Subcutaneous abdominal adipose tissue (tissue), 5 donors: ENCODE measurements around the gene HRH4.
A peak's percentile ranks its signal among the peaks of the same experiment; 100 is the strongest.

Experiments
- H3K27ac ChIP-seq: one replicate; pipeline ENCODE4 v1.7.0; 2013; ENCODE audit warnings: low read depth, mild to moderate bottlenecking, inconsistent platforms, low read length, moderate library complexity
- H3K27me3 ChIP-seq, 5 donors: one replicate each; pipeline ENCODE4 v1.7.0; 2013; ENCODE audit warnings: low read length in 5 of 5, inconsistent platforms in 1 of 5; ENCODE audit not compliant: control insufficient read depth in 5 of 5, insufficient read depth in 4 of 5
- H3K36me3 ChIP-seq, 5 donors: one replicate each; pipeline ENCODE4 v1.7.0; 2013; ENCODE audit warnings: low read length in 5 of 5; ENCODE audit not compliant: control insufficient read depth in 5 of 5, insufficient read depth in 5 of 5
- H3K4me1 ChIP-seq, 5 donors: one replicate each; pipeline ENCODE4 v1.7.0; 2013; ENCODE audit warnings: low read length in 5 of 5, mild to moderate bottlenecking in 3 of 5, moderate library complexity in 1 of 5; ENCODE audit not compliant: control insufficient read depth in 5 of 5, insufficient read depth in 5 of 5
- H3K4me3 ChIP-seq, 5 donors: one replicate each; pipeline ENCODE4 v1.7.0; 2013; ENCODE audit warnings: low read length in 5 of 5, low read depth in 1 of 5
- H3K9ac ChIP-seq, 5 donors: one replicate each; pipeline ENCODE4 v1.7.0; 2013; ENCODE audit warnings: low read length in 5 of 5, mild to moderate bottlenecking in 4 of 5, moderate library complexity in 3 of 5
- H3K9me3 ChIP-seq, 5 donors: one replicate each; pipeline ENCODE4 v1.7.0; 2013; ENCODE audit warnings: low read length in 5 of 5; ENCODE audit not compliant: control insufficient read depth in 5 of 5
- donor health status: healthy.
- donor health status: healthy.
- donor health status: healthy.
- donor health status: healthy.
- donor health status: healthy.

The HRH4 gene

DNA sequence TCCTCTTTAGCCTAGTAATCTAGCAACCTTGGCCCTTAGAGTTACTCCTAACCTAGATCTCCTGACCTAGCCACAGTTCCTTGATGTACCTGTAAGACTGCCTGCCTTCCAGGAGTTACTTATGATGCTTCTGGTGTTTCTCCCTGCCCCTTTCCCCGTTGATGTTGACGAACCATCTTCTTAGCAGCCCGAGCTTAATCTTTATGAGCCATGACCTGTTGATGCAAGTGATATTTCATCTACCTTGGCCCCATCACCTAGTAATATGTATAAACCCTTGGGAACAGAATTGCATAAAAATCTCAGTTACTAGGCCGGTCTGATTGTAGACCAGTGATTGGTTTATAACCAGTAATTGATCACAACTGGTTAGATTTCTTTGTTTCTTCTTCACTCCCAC is 31.2 kb upstream of the HRH4 start:
- Histone ChIP-seq H3K27me3 (peaks cover 0 to 4% (median 0%) of the 10 kb centered on the region in 5 donors), H3K9me3 (no peaks in the 10 kb centered on the region), H3K9ac (no peak overlapping the region), H3K4me3 (no peak overlapping the region), H3K36me3 (peaks cover 0 to 9% (median 4%) of the 10 kb centered on the region in 5 donors), H3K27ac (no peak overlapping the region), H3K4me1 (peaks cover 0 to 15% (median 12%) of the 10 kb centered on the region in 5 donors)

DNA sequence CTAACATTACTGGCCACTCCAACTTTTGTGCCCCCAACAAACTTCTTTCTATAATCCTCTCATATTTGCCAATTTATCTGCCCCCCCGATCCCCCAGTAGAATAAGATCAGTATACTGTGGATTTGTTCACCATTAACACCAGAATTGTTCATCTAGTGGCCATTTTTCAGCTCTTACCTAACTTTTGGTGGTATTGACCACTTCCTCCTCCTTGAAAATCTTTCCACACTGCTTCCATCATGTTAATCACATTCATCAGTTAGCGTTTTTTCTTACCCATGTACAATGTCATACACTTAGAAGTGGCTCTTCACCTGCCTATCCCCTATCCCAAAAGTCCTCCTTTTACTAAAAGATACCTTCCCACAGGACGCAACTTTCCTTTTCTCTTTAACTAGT is 27.8 kb upstream of the HRH4 start:
- peaks cover 0 to 4% (median 1%) of the 10 kb centered on the region in 5 donors for H3K4me1 ChIP-seq
- no peak overlapping the region for H3K4me3 ChIP-seq
- peaks cover 8 to 16% (median 10%) of the 10 kb centered on the region in 5 donors for H3K36me3 ChIP-seq
- no peak overlapping the region for H3K27ac ChIP-seq
- no peaks in the 10 kb centered on the region for H3K27me3 ChIP-seq
- no peaks in the 10 kb centered on the region for H3K9me3 ChIP-seq
- no peak overlapping the region for H3K9ac ChIP-seq

DNA sequence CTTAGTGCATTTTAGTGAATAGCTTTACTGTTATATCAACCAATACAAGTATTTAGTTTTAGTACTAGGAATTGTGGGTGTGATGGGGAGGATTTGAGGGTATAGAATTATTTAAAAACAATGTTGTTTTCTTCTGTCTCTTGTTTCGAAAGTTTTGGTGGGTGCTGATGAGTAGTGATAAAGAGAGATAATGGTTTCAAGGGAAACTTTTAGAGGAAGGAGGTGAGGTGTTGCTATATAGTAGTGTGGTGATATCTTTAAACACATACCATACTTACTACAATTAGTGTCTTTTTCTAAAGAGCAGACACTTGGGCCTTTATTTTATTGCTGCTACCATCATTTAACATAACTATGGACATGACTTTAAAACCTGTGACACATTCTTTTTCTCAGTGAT is 23.5 kb upstream of the HRH4 start:
- Histone ChIP-seq H3K27me3 (no peaks in the 10 kb centered on the region), H3K9ac (no peak overlapping the region), H3K4me1 (no peaks in the 10 kb centered on the region), H3K27ac (no peak overlapping the region), H3K36me3 (peaks cover 18 to 50% (median 32%) of the 10 kb centered on the region in 5 donors), H3K4me3 (no peak overlapping the region), H3K9me3 (no peaks in the 10 kb centered on the region)

DNA sequence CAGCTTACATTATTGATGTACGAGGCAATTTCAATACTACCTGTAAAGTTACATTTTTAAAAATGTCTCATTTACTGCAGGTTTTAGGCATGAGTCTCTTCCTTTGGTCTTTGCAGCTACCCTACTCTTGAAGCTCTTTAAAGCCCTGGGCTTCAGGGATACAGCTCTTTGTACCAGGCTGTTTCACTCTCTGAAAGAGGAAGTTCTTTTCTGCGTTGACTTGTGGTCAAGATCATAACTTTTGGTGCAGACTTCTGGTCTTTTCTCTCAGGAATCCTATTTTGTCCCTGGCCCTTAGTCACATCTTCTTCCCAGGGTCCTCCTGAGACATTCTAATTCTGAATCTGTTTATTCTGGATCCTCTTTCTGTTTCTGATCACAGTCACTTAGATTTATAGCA is 16.6 kb upstream of the HRH4 start:
- H3K4me1 ChIP-seq = no peaks in the 10 kb centered on the region
- no peaks in the 10 kb centered on the region for H3K9me3 ChIP-seq
- no peak overlapping the region for H3K9ac ChIP-seq
- no peak overlapping the region for H3K4me3 ChIP-seq
- H3K36me3 ChIP-seq = peaks cover 35 to 69% (median 51%) of the 10 kb centered on the region in 5 donors
- H3K27me3 ChIP-seq = no peaks in the 10 kb centered on the region
- no peak overlapping the region for H3K27ac ChIP-seq

DNA sequence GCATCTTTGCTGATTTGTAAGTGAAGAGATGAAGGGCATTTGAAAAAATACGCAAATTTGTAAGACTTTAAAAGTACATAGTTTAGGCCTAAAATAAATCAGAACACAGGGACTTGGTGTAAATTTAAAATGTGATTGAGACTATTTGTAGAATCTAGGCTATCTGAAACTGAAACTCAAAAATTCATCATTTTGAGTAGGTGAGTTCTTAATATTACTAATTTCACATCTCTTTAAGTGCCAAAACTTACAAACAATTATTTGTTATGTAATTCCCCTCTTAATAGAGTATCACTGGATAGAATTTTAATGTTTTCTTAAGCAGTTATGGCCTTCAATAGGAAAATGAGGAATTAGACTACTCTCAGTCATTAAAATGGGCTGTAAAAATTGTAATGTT is 14.0 kb upstream of the HRH4 start:
- Histone ChIP-seq H3K36me3 (peaks cover 49 to 78% (median 61%) of the 10 kb centered on the region in 5 donors), H3K4me1 (no peaks in the 10 kb centered on the region), H3K27me3 (no peaks in the 10 kb centered on the region)

DNA sequence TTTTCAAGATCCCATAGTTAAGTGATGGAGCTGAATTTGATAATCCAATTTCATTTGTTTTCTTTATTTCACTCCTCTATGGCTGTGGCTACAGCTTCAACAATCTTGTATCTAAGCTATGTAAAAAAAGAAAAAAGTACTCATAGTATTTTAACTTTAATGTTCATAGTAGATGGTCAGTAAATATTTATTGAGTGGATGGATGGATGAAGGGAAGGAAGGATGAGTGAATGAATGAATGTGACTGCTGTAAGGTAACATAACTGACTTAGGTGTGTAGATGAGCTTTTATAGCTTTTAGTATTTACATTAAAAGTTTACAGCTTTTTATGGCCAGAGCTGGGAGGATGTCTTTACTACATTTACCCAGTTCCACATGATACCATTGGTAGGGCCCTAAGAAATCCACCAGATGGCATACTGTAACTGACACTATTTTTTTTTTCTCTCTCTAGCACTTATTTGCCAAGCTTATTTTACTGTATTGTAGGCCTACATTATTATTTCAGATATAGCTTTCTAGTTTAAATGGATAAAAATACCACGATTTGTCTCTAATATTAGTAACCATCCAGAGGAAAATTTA is 13.4 kb upstream of the HRH4 start:
- Histone ChIP-seq H3K4me3 (no peak overlapping the region), H3K27me3 (no peaks in the 10 kb centered on the region), H3K27ac (no peak overlapping the region), H3K9ac (peak overlapping the region in 1 of 5 donors; percentile 16), H3K4me1 (no peaks in the 10 kb centered on the region), H3K9me3 (no peaks in the 10 kb centered on the region), H3K36me3 (peaks cover 49 to 78% (median 62%) of the 10 kb centered on the region in 5 donors)

More for the DNA sequence above, 14.0 kb upstream of the HRH4 start:
- H3K4me3 ChIP-seq = no peak overlapping the region
- H3K9ac ChIP-seq = peak overlapping the region in 1 of 5 donors; percentile 39
- H3K27ac ChIP-seq = no peak overlapping the region
- no peaks in the 10 kb centered on the region for H3K9me3 ChIP-seq

DNA sequence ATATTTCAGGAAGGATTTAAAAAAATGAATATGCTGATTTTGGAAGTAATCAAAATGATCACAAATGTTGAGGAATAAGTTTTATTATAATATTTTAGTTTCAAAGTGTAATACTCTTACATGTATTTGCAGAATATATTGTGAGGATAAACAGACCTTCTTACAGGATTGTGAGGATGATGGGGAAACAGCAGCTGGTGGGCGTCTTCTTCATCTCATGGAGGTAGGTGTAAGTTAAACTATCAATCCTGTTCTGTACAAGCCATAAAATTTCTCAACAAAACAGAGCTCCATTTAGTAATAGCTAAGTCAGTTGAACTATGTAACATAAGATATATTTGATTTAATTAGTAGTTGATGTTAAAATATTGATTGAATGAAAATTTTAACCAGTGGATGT is 12.5 kb upstream of the HRH4 start:
- Histone ChIP-seq H3K27me3 (no peaks in the 10 kb centered on the region), H3K9ac (no peak overlapping the region), H3K36me3 (peaks cover 45 to 75% (median 62%) of the 10 kb centered on the region in 5 donors), H3K4me1 (no peaks in the 10 kb centered on the region), H3K4me3 (no peak overlapping the region), H3K9me3 (no peaks in the 10 kb centered on the region), H3K27ac (no peak overlapping the region)

DNA sequence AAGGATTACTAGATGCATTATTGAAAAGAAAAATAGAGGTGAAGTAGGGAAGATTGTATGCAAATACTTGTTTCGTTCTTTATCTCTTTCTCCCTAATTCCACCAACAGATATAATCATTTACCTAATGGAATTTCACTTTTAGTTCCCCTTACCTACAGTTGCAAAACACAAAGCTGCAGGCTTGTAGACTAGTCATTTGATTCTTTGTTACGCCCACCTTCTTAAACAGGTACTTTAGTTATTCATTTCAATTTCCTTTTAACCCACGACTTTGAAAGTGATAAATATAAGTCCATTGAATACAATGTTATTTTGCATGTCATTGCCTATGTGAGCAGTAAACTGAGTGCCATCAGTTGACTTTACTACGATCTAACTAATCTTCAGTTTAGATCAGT is 3.9 kb upstream of the HRH4 start:
- H3K9me3 ChIP-seq = no peaks in the 10 kb centered on the region
- H3K4me3 ChIP-seq = no peak overlapping the region
- H3K36me3 ChIP-seq = peaks cover 3 to 11% (median 4%) of the 10 kb centered on the region in 5 donors
- H3K27me3 ChIP-seq = no peaks in the 10 kb centered on the region
- H3K27ac ChIP-seq = no peak overlapping the region
- no peak overlapping the region for H3K9ac ChIP-seq
- H3K4me1 ChIP-seq = no peaks in the 10 kb centered on the region

DNA sequence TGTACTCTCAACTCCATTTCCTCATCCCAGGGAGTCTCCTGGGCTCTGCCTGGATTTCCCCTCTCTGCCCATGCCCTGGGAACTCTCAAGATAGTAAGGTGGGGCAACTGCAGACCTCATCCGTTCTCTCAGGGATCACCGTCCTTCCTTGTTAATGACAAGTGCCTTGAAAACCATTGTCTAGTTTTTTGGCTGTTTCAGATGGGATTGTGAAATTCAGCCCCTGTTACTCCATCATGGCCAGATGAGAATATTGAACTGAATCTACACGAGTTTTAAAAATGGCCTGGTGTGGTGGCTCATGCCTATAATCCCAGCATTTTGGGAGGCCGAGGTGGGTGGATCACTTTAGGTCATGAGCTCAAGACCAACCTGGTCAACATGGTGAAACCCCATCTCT is 665 bp upstream of the HRH4 start:
- no peak overlapping the region for H3K9ac ChIP-seq
- H3K36me3 ChIP-seq = peaks cover 0 to 6% (median under 1%) of the 10 kb centered on the region in 5 donors
- no peak overlapping the region for H3K27ac ChIP-seq
- no peaks in the 10 kb centered on the region for H3K4me1 ChIP-seq
- no peaks in the 10 kb centered on the region for H3K9me3 ChIP-seq
- H3K4me3 ChIP-seq = no peak overlapping the region
- no peaks in the 10 kb centered on the region for H3K27me3 ChIP-seq

DNA sequence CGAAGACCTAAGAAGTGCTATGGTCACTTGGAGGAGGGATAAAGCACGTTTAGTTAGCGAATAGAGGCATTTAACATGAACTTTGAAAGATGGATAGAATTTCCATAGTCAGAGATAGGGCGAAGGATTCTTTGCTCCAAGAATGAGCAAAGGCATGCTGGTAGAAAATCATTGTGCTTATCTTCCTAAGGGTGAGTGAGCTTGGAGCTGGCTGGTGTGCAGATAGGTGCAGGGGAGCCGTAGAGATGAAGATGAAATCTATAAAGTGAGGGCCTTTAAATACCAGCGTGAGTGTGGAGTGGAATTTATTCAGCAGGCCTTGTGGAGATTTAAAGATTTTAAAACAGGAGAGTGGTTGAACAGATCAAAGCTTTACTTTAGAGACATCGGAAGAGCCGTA is 1.6 kb downstream of the HRH4 start:
- H3K9me3 ChIP-seq = no peaks in the 10 kb centered on the region
- no peaks in the 10 kb centered on the region for H3K4me1 ChIP-seq
- H3K36me3 ChIP-seq = peaks cover 0 to 4% (median 0%) of the 10 kb centered on the region in 5 donors
- H3K27ac ChIP-seq = no peak overlapping the region
- no peak overlapping the region for H3K9ac ChIP-seq
- H3K27me3 ChIP-seq = no peaks in the 10 kb centered on the region
- H3K4me3 ChIP-seq = no peak overlapping the region
